Hematopoietic multipotent progenitor cell treated with erythropoietin and hydrocortisone succinate and interleukin-3 and kit ligand, for 15 days (in vitro differentiated cells): ENCODE data around the gene GHRHR.

ENCODE experiments used
- DNase-seq: peaks from one replicate; pipeline ENCODE4 v3.0.0-alpha.2; 2015; ENCODE audit warnings: low spot score

Gene GHRHR

GRCh38 chr7:30985756-30986155, 22.0 kb downstream of the GHRHR start:
- DNase-seq = no peak

- no peak for DNase-seq
Measured at GRCh38 chr7:30986331-30986730, 22.6 kb downstream of the GHRHR start.

DNA sequence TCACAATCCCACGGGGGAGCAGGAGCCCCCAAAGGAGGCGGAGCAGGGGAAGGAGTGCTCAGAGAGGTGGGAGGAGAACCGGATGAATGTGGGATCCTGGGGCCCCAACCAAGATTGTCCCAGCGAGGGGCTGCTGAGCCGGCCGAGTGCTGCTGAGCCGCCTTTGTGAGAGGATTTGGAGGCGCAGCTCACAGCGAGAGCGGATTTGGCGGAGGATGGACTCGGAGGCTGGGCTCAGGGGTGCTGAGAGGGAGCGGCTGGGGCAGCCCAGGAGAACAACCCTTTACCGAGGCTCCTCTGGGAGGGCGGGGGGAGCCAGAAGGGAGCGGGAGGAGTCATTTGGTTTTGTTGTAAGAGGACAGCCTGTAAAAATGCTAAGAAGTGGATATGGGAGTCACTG, 23.0 kb downstream of the GHRHR start:
- DNase-seq = no peak

GRCh38 chr7:30987178-30987577, 23.4 kb downstream of the GHRHR start:
- no peak for DNase-seq

DNA sequence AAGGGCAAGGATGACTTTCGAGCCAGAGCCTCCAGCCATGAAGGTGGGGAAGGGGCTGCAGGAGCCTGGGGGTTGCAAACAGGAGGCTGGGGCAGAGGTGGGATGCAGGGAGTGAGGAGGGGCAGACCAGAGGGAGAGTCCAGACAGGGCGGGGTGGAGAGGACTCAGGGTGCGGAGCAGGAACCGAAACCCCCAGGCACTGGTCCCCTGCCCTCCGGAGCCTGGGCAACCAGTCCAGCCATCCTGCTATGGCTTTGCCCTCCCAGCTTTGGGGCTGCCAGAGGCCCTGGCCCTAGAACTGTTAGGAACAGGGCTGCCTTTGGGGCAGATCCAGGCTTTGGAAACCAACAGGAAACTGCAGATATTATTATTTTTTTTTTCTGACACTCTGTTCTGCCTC, 24.2 kb downstream of the GHRHR start:
- no peak for DNase-seq

DNA sequence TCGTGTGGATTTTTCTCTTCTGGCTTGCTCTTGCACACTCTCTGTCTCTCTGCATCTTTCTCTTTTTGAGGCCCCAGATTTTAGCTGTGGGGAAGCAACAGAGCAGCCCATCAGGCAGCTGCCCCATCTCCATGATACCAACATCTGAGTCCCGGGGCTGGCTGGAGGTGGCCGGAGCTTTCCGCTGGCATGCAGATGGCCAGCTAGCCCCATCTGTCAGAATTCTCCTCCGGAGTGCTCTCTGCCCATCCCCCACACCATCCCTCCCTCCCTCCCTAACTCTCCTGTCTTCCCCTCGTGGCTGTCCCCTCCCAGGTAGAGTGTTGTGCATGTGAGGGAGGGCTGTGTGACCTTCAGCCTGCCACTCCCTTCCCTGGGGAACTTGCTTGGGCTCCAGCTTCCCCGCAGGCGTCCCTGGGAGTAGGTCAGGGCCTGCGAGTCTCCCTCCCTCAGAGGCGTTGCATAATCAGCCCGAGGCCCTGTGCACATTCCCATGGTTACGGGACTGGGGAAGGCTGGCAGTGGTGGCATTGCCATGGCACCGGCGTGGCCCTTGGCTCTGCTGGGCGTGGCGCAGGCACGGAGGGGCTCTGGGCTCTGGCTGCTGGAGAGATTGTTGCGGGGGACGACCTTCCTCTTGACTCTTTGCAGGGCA, 24.7 kb downstream of the GHRHR start:
- no peak for DNase-seq

DNA sequence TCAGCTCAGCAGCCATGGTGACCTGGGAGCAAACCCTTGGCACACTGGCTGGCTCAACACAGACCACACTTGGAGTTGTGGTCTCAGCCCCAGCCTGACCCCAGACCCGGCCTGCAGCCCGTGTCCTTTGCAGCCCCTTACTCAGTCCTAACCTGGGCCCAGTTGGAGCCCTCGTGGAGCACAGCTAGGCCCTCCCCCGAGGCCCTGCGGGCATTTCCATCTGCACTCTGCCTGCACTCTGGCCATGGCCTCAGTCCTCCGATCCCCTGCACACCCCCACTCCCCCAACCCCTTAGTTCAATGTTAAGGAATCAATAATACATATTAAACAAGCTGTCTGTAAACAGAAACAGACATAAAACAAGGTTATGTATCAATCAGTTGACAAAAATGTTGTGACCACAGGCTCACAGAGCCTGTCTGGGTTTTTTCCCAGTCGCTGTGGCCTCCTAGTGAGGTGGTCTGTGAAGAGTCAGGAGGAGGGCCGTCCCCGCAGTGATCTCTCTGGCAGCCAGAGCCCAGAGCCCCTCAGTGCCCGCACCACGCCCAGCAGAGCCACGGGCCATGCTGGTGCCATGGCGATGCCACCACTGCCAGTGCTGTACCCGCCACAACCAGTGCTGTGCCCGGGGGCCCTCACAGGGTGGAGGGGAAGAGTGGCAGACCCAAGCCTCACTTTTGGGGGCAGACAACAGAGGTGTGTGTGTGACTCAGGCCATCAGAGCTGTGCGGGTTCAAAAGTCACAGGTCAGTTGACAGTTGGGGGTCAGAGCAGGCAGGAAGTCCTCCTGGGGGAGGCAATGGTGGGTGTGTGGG, 25.5 kb downstream of the GHRHR start:
- DNase-seq = no peak

- no peak for DNase-seq
Measured at GRCh38 chr7:30989824-30990672, 26.3 kb downstream of the GHRHR start.

GRCh38 chr7:30990673-30991170, 27.0 kb downstream of the GHRHR start:
- no peak for DNase-seq

- DNase-seq = no peak
Measured at GRCh38 chr7:30992414-30992813, 28.7 kb downstream of the GHRHR start.

DNA sequence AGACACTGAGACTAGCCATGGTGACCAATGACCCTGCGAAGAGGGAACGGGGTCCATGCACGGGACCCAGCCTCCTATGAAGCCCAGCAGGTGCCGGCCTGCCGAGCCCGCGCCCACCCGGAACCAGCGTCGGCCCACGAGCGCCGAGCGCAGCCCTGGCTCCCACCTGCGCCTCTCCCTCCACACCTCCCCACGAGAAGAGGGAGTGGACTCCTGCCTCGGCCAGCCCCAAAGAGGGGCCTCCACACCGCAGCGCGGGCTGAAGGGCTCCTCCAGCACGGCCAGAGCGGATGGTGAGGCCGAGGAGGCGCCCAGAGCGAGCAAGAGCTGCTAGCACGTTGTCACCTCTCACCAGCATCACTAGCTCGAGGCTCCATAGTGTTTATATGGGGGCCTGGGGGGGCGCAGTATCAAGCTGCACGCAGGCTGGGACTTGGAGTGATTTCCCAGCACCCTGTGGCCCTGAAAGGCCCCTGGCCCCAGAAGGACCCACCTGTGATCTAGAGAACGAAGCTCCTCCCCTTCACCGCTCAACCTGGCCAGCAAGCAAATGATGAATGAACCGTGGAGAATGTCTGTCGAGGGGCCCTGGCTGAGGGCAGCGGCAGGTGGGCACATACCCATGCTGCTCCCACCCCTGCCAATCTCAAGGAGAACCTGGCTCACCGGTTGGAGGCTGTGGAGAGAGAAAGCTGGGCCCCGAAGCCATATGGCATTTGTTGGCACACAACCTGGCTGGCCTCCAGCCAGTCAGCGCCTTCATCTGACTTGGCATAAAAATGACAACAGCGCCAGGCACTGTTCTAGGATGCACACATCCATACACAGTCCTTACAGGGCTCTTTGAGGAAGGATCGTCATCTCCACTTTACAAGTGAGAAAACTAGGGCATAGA, 30.7 kb downstream of the GHRHR start:
- DNase-seq = no peak

DNA sequence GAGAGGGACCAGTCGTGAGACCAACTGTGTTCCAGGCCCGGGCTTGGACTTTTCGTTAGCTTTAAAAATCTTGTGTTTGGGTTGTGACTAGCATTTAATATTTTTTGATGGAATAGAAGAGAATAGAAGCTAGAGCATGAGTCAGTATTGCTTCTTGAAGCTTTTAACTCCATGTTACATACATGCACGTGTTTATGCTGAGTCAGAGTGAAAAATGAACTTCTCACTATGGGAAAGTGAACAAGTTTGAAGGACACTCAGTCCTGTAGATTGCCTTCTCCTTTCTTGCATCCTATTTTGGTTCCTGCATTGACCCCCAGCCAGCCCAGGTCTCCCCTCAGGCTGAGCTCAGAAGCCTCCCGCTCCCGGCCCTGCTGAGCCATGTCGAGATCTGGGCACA, 31.8 kb downstream of the GHRHR start:
- DNase-seq = no peak

GRCh38 chr7:30996256-30996655, 32.5 kb downstream of the GHRHR start:
- DNase-seq = no peak

DNA sequence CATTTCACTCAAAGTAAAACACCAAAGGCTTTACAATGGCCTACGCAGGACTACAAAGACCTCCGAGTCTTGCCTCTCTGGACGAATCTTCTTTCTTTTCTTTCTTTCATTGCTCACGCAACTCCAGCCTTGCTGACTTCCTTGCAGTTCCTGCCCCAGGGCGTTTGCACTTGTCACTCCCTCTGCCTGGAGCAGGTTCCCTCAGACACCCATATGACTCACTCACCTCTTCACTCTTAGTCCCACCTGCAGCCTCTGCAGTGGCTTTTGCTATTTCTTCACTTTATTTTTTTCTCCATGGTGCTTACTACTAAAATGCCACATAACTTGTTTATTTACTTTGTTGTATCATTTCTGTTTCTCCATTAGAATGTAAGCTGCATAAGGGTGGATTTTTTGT, 33.1 kb downstream of the GHRHR start:
- no peak for DNase-seq

DNA sequence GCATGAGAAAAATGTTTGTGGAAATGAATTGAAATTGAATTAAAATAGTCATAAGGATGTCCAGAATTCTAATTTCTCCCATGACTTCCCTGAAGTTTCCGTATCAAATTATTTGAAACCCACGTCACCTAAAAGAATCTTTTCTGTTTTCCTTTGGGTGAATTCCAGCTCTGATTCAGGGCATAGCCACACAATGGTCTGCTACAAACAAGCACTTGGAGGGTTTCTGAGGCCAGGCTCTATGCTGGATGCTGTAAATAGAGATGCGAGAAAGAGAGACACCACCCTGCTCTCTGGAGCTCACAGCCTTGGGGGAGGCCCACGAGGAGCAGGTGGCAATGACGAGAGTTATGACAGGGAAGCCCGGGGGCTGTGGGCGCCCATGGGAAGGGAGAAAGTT, 33.6 kb downstream of the GHRHR start:
- no peak for DNase-seq

DNA sequence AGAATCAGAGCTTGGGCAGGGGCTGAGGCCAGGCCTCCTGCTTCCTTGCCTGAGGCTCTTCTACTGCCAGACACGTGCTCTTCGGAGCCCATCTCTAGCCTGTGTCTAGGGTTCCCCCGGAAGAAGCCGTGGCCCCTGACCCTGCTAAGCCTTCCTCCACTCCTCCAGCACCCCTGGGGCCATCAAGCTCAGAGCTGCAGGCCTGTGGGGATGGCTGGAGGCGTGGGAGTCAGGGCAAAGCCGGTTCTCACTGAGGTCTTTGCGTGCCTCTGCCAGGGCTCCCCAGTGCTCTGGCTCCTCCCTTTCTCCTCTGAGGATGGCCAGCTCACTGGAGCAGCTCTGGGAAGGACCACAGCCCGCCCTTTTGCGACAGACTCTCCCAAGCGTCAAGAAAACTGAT, 34.4 kb downstream of the GHRHR start:
- no peak for DNase-seq

DNA sequence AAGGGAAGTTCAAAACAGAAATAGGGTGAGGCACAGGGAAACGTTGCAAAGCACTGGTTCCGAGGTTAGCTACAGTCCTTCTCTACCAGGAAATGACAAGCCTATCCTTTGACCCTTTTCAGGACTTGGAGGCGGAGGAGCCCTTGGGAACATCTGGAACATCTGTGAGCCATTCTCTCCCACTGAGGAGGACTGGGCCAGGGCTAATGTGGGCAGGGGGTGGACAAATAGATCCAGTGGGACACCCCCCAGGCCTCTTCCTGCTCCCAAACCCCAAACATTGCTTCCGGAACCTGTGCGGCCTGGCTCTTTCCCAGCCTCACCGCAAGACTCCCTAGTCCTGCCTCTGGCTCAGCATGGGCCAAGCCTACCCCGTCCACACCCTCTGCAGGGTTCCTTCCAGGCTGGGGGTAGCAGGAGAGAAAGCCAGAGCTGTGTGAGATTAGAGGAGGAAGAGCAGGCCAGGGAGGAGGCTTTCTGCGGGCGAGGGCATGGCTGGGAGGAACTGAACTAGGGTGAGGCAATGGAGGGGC, 36.5 kb downstream of the GHRHR start:
- no peak for DNase-seq

- DNase-seq = no peak
Measured at GRCh38 chr7:31000779-31001178, 37.0 kb downstream of the GHRHR start.

DNA sequence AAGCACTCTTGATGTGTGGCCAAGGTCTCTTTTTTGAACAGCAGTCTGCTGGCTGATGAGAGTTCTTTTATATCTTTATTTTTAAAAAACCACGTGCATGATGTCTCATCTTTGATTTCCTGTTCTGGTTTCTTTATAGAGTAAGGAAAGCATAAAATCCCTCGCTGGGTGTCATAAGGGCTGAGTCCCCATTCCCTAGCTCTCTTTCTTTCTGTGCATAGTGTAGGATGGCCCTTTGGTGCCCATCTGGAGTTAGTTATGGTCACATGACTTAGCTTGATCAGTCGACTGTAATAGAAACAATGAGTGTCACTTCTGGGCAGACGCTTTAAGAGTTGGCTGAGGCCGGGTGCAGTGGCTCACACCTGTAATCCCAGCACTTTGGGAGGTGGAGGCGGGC, 38.5 kb downstream of the GHRHR start:
- DNase-seq = no peak

- DNase-seq = no peak
Measured at GRCh38 chr7:31003097-31003496, 39.3 kb downstream of the GHRHR start.

DNA sequence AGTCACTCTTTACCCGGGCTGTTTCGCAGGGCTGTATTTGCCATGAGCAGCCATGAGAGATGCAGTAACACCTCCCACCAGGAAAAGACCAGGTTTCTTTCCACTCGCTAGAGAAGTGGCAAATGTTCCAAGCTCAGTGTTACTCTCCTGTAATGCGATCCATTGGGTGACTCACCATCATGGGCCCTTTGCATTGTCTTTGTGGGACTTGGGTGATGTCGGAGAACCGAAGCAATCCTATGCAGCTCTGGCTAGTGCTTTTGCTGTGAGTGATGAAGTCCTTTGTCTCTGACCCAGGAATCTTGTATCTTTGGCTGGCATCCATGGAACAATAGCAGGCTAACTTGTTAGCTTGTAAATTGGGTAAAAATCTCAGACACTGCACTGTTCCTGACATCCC, 40.0 kb downstream of the GHRHR start:
- no peak for DNase-seq
